GM15510 (cell line): ENCODE results near the gene LRRC8E.

Source experiments
- POLR2A ChIP-seq: IDR thresholded peaks from 3 replicates; pipeline ENCODE4 v1.6.1; 2011; ENCODE audit warnings: borderline replicate concordance; ENCODE audit not compliant: insufficient read length; ENCODE audit errors: extremely low read depth

Gene LRRC8E

GRCh38 chr19:7923295-7924191, 35.2 kb downstream of the LRRC8E start:
- no peak for TF ChIP-seq POLR2A

- no peak for TF ChIP-seq POLR2A
Measured at GRCh38 chr19:7924241-7924640, 35.9 kb downstream of the LRRC8E start.

- no peak for TF ChIP-seq POLR2A
Measured at GRCh38 chr19:7924651-7925170, 36.4 kb downstream of the LRRC8E start.

- TF ChIP-seq POLR2A: no peak
Measured at GRCh38 chr19:7925171-7925851, 37.0 kb downstream of the LRRC8E start.

- TF ChIP-seq POLR2A: no peak
Measured at GRCh38 chr19:7926021-7926726, 37.9 kb downstream of the LRRC8E start, which contains the start of gene CTXN1. TSS of gene CTXN1 (minus strand) at chr19:7926135. CDS start at chr19:7925538, 597 bp downstream.

- TF ChIP-seq POLR2A: no peak
Measured at GRCh38 chr19:7926727-7927604, 38.7 kb downstream of the LRRC8E start.

GRCh38 chr19:7927605-7928333, 39.5 kb downstream of the LRRC8E start:
- no peak for TF ChIP-seq POLR2A

- no peak for TF ChIP-seq POLR2A
Measured at GRCh38 chr19:7928334-7928706, 40.0 kb downstream of the LRRC8E start.

- no peak for TF ChIP-seq POLR2A
Measured at GRCh38 chr19:7928741-7929701, 40.7 kb downstream of the LRRC8E start.

- TF ChIP-seq POLR2A: no peak
Measured at GRCh38 chr19:7930765-7931164, 42.5 kb downstream of the LRRC8E start.

- no peak for TF ChIP-seq POLR2A
Measured at GRCh38 chr19:7931221-7932061, 43.1 kb downstream of the LRRC8E start.
